GM19328 (cell line): ENCODE results near the gene ZIC2.

Experiments used
- ATAC-seq: cut with Tn5 transposase; IDR thresholded peaks from one replicate; pipeline ENCODE4 v1.9.1; 2021; ENCODE audit warnings: mild to moderate bottlenecking, moderate library complexity; ENCODE audit not compliant: unreplicated experiment

ZIC2 gene

DNA sequence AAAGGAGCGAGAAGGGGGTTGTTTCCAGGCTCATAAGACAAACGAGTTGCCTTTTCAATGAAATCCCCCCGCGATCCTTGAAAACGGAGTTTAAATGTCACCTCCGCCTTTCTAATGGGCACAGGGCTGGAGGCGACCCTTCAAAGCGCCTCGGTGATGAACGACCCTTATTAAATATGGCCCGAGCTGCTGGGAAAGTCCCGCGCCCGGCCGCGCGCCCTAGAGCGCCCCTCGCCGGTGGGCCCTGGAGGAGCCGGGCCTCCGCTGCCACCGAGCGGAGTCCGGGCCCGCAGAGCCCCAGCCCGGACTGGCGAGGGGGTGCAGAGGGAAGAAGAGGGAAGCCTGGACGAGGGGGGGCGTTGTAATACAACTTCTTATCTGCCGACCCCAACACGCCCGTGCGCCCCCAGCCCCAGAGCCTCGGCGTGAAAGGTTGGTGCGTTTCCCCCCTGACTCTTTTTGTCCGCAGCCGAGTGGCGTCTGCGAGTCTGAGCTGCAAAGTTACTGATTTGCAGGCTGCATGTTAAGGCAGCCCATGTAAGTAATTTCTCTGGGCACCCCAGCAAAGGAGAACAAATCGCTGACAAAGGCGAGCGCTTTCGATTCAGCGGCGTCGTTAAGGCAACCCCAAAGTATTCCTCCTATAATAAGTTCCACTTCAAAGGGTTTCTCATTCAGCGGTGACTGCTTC lies 21.9 kb upstream of the ZIC2 start:
- ATAC-seq: no peak

- ATAC-seq: no peak
Observed at GRCh38 chr13:99960663-99961311, 20.8 kb upstream of the ZIC2 start.

DNA sequence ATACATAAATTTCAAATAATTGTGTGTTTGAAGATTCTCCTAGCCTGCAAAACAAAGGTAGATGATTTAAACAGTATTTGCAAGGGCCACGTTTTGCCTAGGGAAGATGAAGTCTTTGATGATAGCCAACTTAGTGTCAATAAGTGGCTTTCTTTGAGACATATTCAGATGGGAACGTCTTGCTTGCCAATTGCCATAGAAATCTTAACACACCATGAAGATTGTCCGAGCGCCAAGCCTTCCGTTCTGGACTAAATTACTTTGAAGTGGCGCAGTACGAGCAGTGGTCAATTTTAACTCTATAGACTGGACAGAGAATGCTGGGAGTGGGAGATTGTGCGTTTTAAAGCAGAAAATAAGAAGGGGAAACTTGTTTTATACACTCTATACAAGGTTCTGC lies 19.9 kb upstream of the ZIC2 start:
- no peak for ATAC-seq

DNA sequence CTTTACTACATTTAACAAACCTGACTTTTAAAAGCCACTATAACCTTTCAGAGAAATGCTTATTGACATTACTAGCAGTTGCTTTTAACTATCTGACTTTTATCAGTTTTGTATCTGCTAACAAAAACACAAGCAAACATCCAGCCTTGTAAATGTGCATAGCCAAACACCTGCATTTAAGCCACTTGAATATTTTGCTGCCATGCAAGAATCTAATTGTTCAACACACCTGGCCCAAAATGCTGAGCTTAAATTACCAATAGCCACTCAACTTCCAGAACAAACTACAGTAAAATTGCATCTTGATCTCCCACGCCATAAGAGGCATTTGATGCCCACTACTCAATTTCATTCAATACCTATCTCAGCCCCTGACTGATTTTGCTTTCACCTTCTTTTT lies 19.3 kb upstream of the ZIC2 start:
- ATAC-seq: no peak

DNA sequence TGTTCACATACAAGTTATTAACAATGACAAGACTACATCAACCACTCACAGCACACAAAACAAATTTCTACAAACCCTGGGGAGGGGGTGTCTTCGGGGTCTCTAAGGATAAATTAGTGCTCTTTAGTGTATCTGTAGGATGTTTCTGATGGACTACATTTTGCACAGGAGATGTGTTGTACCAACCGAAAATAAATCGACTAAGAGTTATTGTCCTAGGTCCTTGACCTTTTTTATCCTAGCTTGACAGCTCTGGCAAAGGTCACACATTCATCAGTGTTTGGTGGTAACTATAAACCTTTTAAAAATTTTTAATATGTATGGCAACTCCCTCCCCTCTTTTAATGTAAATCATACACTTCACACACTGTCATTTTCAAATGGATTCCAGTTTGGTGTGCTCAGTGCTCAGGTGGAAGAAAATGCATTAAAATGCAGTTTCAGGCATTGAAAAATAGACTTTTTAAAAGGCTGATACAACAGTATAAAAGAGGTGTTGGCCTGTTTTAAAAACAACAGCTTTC lies 17.7 kb upstream of the ZIC2 start:
- ATAC-seq: no peak

DNA sequence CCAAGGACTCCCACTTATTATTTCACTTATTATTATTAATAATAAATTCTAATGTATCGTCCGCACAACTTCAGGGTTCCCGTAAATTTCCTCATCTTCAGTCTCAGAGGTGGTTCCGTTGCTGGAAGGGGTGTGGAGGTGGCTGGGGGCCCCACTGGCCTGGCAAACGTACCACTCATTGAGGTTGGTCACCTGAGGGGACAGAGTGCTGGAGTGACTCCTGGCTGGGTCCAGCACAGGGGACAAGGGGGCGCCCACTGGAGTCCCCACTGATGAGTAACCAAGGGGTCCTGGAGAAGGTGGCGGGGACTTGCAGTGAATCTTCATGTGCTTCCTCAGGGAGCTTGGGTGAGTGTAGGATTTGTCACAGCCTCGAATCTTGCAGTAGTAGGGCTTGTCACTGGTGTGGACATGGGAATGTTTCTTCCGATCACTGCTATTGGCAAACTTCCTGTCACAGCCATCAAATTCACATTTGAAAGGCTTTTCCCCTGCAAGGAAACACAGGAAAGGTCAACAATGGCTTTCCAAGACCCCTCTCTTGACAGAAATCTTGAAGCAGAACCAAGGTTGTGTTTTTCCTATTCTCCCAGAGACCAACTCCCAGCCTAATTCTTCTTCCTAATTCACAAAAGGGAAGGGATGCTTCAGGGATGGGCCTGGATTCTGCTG lies 16.1 kb upstream of the ZIC2 start:
- no peak for ATAC-seq

DNA sequence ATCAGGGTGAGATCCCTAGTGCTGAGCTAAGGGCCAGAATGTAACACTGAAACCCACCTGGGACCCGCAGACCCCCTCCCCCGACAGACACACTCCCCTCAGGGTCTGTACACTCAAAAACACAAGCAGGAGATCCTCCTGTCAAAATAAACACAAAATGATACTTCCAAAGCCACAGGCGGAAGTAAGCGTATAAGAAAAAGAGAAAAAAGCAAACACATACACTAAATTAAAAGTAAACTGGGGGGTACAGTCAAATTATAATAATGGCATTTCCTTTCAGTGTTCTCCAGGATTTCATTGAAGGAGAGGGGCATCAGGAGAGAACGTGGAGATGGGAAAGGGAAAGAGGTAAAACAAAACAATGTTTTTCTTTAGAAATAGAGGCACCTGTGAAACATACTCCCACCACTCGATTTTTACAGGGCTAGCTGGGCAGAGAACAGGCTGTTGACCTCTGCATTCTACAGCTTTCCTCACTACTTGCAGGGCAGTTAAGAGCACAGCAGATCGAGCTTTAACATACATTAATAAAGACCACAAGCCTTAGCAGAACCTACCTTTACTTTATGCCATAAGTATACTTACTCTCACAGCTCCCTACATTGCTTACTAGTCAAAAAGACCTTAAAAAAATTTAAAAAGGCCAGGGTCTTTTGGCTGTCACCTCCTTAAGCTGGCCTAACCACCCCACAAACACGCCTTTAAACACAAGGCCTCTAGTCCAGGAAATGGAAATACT lies 15.3 kb upstream of the ZIC2 start:
- ATAC-seq: no peak

- no peak for ATAC-seq
Observed at GRCh38 chr13:99967498-99967868, 14.1 kb upstream of the ZIC2 start.

GRCh38 chr13:99967869-99968520 lies 13.6 kb upstream of the ZIC2 start:
- no peak for ATAC-seq

DNA sequence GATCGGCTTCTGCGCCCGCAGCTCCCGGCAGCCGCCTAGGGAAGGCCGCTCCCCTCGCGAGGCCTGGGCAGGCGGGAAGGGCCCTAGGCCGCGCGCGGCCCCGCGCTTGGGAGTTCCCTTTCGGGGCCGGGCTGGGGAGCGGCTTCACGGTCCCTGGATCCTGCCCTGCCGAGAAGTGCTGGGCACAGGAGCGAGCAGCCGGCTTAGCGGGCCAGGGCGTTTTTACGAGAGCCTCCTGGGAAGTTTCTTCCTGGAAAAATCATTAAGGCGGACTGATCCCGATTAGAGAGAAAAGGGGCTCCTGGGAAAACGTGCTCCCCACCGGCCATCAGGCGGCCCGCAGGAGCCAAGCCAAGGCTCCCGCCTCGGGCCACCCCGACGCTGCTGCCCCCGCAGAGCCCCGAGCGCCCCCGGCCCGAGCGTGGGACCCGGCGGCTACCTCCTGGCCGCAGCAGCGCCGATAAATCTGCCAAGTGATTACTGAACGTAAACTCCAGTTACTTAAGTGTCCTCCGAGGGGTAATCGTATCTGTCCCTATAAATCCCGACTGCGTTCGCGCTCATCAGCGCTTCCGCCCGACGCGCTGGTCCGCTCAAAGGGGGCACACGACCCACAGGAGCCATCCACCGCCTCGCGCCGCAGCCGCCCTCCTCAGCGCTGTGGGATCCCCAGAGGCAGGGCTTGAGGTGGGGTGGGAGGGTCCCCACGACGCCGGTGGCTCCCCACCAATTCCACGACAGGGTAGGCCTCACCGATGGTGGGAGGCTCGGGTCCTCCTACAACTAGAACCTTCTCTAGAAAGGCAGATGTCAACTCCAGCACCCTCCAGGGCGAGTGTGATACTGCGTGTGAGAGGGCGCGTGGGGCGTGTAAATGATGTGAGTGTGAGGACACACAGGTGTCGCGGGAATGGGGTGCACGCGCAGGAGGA lies 12.8 kb upstream of the ZIC2 start:
- no peak for ATAC-seq

GRCh38 chr13:99969453-99969918 lies 12.1 kb upstream of the ZIC2 start:
- no peak for ATAC-seq

DNA sequence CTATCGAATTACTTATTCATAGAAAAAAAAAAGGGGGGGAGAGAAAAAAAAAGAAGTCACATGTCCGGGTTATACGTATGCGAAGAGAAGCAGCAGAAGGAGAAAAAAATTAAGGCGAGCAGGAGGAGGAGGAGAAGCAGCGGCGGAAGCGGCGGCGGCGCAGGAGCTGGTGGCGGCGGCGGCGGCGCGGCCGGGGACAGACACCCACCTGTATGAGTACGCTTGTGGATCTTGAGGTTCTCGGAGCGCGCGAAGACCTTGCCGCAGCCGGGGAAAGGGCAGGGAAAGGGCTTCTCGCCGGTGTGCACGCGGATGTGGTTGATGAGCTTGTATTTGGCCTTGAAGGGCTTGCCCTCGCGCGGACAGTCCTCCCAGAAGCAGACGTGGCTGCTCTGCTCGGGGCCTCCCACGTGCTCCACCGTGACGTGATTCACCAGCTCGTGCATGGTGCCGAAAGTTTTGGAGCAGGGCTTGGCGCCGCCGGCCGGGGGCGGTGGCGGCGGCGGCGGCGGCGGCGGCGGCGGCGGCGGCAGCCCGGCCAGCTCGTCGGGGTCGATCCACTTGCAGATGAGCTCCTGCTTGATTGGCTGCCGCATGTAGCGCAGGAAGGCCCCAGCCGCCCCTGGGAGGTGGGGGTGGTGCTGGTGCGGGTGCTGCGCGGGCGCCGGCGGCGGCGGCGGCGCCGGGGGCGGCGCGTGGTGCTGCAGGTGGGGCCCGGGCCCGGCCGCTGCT lies 11.5 kb upstream of the ZIC2 start:
- ATAC-seq: no peak

- ATAC-seq: no peak
Observed at GRCh38 chr13:99970651-99971575, 10.7 kb upstream of the ZIC2 start.

DNA sequence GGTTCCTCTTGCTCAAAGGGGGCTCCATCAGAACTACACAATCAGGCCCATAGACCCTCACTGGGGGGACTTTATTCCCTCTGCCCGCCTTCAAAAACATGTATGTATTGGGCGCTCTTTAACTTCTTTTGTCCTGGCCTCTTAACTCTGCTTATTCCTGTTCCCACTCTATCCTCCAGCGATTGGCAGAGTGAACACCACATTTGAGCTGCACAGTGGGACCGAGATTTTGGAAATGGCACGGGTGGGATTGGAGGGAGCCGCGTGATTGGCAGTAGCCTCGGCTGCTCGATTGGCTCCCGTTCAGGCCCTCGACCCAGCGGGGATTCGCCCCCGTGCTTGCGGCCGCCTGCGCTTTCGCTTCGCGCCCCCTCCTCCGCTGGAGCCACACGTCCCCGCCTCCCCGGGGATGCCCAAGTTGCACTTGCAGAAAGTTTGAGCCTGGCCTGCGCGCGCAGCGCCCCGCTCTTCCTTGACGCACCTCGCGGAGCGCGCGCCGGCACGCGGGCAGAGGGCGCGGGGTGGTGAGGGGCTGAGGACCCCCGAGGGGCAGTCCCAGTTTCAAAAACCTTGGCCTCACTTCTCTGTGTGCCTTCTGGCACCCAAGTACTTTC lies 9.9 kb upstream of the ZIC2 start, which contains the start of gene ZIC5:
Gene ZIC5 (minus strand): TSS at position 192 of the 614 bp plus-strand sequence. CDS start 164 bp downstream, at position 28.
- ATAC-seq: no peak

DNA sequence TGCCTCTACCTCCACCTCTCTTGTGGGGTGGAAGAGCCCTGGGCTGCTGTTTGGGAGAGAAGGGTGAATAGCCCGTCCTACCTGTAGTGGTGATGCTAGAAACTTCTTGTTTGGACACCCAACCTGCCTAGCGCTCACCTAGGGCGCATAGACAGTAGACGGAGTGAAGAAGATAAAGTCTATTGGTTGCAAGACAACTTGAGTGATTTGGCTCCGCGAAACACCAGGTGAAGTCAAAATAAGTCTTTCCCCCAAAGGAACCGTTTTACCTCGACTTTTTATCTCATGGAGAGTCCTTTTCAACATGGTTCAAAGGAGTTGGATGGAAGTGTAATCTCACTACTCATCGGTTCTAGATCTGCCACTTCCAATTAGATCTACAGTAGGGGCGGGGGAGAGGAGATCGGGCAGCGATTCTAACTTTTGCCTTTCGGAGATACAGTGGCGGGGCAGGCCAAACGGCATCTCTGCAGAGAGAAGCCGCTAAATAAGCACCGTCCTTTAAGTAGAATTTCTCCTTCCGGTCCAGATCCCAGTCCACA lies 9.3 kb upstream of the ZIC2 start:
- no peak for ATAC-seq

DNA sequence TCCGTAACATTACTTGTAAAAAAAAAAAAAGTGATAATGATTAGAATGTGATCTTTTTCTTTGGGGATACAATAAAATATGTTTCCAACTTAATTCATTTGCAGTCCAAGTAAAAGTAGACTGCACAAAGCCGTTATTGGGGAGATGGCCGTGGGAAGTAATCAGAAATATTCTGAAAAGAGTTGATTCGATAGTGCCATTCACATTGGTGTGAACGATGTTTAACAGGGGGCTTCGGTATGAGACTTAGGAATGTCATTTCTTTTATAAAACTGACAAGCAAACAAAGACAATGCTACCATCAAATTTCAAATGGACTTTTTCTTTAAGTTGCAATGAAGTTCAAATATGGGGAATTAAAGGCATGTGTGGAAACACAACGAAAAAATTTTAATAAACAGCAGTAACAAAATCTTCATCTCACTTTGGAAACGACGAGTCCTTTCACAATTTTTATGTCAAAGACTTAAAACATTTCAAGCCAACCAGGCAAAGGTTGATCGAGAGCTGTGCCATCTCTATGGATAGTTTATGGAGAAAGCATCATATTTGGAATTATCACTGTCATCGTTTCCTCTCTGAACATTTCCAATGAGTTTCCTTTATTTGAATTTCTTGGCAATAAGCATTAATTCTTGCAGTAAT lies 8.3 kb upstream of the ZIC2 start:
- ATAC-seq: no peak

GRCh38 chr13:99973808-99974185 lies 7.8 kb upstream of the ZIC2 start:
- no peak for ATAC-seq
